Activated CD4-positive, alpha-beta T cell treated with anti-CD3 and anti-CD28 coated beads for 36 hours (primary cell): ENCODE measurements around the gene HES3. TPM values are rescaled to one million over a fixed set of nuclear protein-coding genes. Genes with fewer than 3 reads are reported as not detected.

ENCODE experiments used
- ATAC-seq: fragments of 200-7000 bp; cut with Tn5 transposase; one replicate; pipeline ENCODE4 v1.10.0; 2021; ENCODE audit warnings: mild to moderate bottlenecking, moderate library complexity
- CTCF ChIA-PET: fragments of 350-600 bp; sonication (Branson Sonifier 250); formaldehyde crosslinking; loops from one replicate; lab custom pipeline; 2021; ENCODE audit warnings: antibody characterized with exemption; lab: Charles Lee
- POLR2A ChIA-PET: fragments of 350-600 bp; sonication (Branson Sonifier 250); formaldehyde crosslinking; loops from one replicate; lab custom pipeline; 2021; ENCODE audit warnings: antibody characterized with exemption, inconsistent platforms; lab: Charles Lee
- DNase-seq: peaks from one replicate; pipeline ENCODE4 v3.0.0-alpha.2; 2020
- H3K27ac Mint-ChIP-seq: one replicate; pipeline ENCODE4 v1.8.0; 2021; ENCODE audit warnings: mixed read lengths
- H3K27me3 Mint-ChIP-seq: one replicate; pipeline ENCODE4 v1.8.0; 2021; ENCODE audit warnings: mixed read lengths
- H3K36me3 Mint-ChIP-seq: one replicate; pipeline ENCODE4 v1.8.0; 2021; ENCODE audit warnings: low read depth, mixed read lengths
- H3K4me1 Mint-ChIP-seq: one replicate; pipeline ENCODE4 v1.8.0; 2021; ENCODE audit warnings: mixed read lengths
- H3K4me3 Mint-ChIP-seq: one replicate; pipeline ENCODE4 v1.8.0; 2021; ENCODE audit warnings: mild to moderate bottlenecking, moderate library complexity, mixed read lengths
- H3K9me3 Mint-ChIP-seq: one replicate; pipeline ENCODE4 v1.8.0; 2021; ENCODE audit warnings: low read depth, mixed read lengths
- intact Hi-C, 2 experiments: fragments of 100-400 bp; cut with DNase I in 1 of 2; cut with micrococcal nuclease in 1 of 2; formaldehyde crosslinking; loops; one replicate each; pipeline versions ENCODE4 v1.14.2 to v1.15.1; 2022 to 2024; cut with DNase I, micrococcal nuclease
- total RNA-seq, 2 experiments: library from RNA; stranded (reverse); gene quantifications; one replicate each; pipeline ENCODE4 v1.2.3, GENCODE V29; 2021

The HES3 gene
- total RNA-seq, 2 experiments from 2014 or later, result not detected

GRCh38 chr1:6282577-6283270, 38.7 kb downstream of the HES3 start:
- DNase-seq (no peak), ATAC-seq (no peak)
- Mint-ChIP-seq H3K27me3 (no peaks in the 10 kb centered on the region), H3K36me3 (peaks cover 1% of the 10 kb centered on the region), H3K9me3 (no peaks in the 10 kb centered on the region), H3K4me3 (no peak overlapping the region), H3K27ac (no peak overlapping the region), H3K4me1 (no peaks in the 10 kb centered on the region)
- ChIA-PET CTCF (no interaction called here), POLR2A (no interaction called here)
- intact Hi-C loops, result no loop called here

- DNase-seq, result no peak
- no peak overlapping the region for H3K4me3 Mint-ChIP-seq
- CTCF ChIA-PET, result interaction anchor here (0.6 kb wide), 1 partner anchor 85 kb away, joined by 3 read pairs; no protein-coding TSS in a partner anchor
- no peak for ATAC-seq
- peaks cover 4% of the 10 kb centered on the region for H3K36me3 Mint-ChIP-seq
- H3K27ac Mint-ChIP-seq, result no peak overlapping the region
- H3K27me3 Mint-ChIP-seq, result no peaks in the 10 kb centered on the region
- intact Hi-C loops, result no loop called here
- no peaks in the 10 kb centered on the region for H3K4me1 Mint-ChIP-seq
- POLR2A ChIA-PET, result no interaction called here
- no peaks in the 10 kb centered on the region for H3K9me3 Mint-ChIP-seq
Observed at GRCh38 chr1:6285336-6285735, 41.4 kb downstream of the HES3 start.

GRCh38 chr1:6286266-6286665, 42.3 kb downstream of the HES3 start:
- Mint-ChIP-seq H3K9me3 (no peaks in the 10 kb centered on the region), H3K27ac (no peak overlapping the region), H3K4me1 (no peaks in the 10 kb centered on the region), H3K4me3 (no peak overlapping the region), H3K27me3 (no peaks in the 10 kb centered on the region), H3K36me3 (peaks cover 4% of the 10 kb centered on the region)
- intact Hi-C loops, result no loop called here
- DNase-seq (no peak), ATAC-seq (no peak)
- POLR2A ChIA-PET, result no interaction called here
- CTCF ChIA-PET, result interaction anchor here (0.6 kb wide), 1 partner anchor 86 kb away, joined by 3 read pairs; no protein-coding TSS in a partner anchor

- intact Hi-C loops, result no loop called here
- CTCF ChIA-PET, result interaction anchor here (1.1 kb wide), 1 partner anchor 12 kb away, joined by 3 read pairs; no protein-coding TSS in a partner anchor
- no peak overlapping the region for H3K4me3 Mint-ChIP-seq
- no peak for ATAC-seq
- no peak for DNase-seq
- no peaks in the 10 kb centered on the region for H3K27me3 Mint-ChIP-seq
- H3K4me1 Mint-ChIP-seq, result no peaks in the 10 kb centered on the region
- peaks cover 4% of the 10 kb centered on the region for H3K36me3 Mint-ChIP-seq
- POLR2A ChIA-PET, result no interaction called here
- H3K9me3 Mint-ChIP-seq, result no peaks in the 10 kb centered on the region
- H3K27ac Mint-ChIP-seq, result no peak overlapping the region
Observed at GRCh38 chr1:6287029-6287428, 43.0 kb downstream of the HES3 start.

GRCh38 chr1:6287431-6287886, 43.5 kb downstream of the HES3 start:
- no peak overlapping the region for H3K27ac Mint-ChIP-seq

GRCh38 chr1:6288026-6288425, 44.0 kb downstream of the HES3 start:
- POLR2A ChIA-PET, result no interaction called here
- CTCF ChIA-PET, result interaction anchor here (0.7 to 1.1 kb wide), 3 partner anchors 13 to 1193 kb away, joined by 3 to 6 read pairs (median 3); no protein-coding TSS in a partner anchor

More at GRCh38 chr1:6287431-6287886, 43.5 kb downstream of the HES3 start:
- no peaks in the 10 kb centered on the region for H3K27me3 Mint-ChIP-seq
- no peaks in the 10 kb centered on the region for H3K9me3 Mint-ChIP-seq
- no peak overlapping the region for H3K4me3 Mint-ChIP-seq
- POLR2A ChIA-PET, result no interaction called here
- intact Hi-C loops, result no loop called here
- DNase-seq (no peak), ATAC-seq (no peak)
- H3K4me1 Mint-ChIP-seq, result no peaks in the 10 kb centered on the region
- H3K36me3 Mint-ChIP-seq, result peaks cover 4% of the 10 kb centered on the region
- CTCF ChIA-PET, result interaction anchor here (0.7 to 1.1 kb wide), 3 partner anchors 13 to 1194 kb away, joined by 3 to 6 read pairs (median 3); no protein-coding TSS in a partner anchor

GRCh38 chr1:6288665-6289064, 44.7 kb downstream of the HES3 start:
- ChIA-PET CTCF (interaction anchor here (0.7 to 0.8 kb wide), 2 partner anchors 21 to 77 kb away, joined by 3 to 5 read pairs; no protein-coding TSS in a partner anchor), POLR2A (no interaction called here)
- intact Hi-C loops, result no loop called here
- Mint-ChIP-seq H3K27ac (no peak overlapping the region), H3K36me3 (peaks cover 6% of the 10 kb centered on the region), H3K9me3 (no peaks in the 10 kb centered on the region), H3K4me1 (no peaks in the 10 kb centered on the region), H3K27me3 (no peaks in the 10 kb centered on the region), H3K4me3 (no peak overlapping the region)
- no peak for DNase-seq
- no peak for ATAC-seq

More at GRCh38 chr1:6288026-6288425, 44.0 kb downstream of the HES3 start:
- Mint-ChIP-seq H3K4me3 (no peak overlapping the region), H3K27ac (no peak overlapping the region), H3K4me1 (no peaks in the 10 kb centered on the region), H3K9me3 (no peaks in the 10 kb centered on the region), H3K27me3 (no peaks in the 10 kb centered on the region), H3K36me3 (peaks cover 5% of the 10 kb centered on the region)
- DNase-seq (no peak), ATAC-seq (no peak)
- intact Hi-C loops, result no loop called here

- no peak overlapping the region for H3K4me3 Mint-ChIP-seq
- no peak for ATAC-seq
- peaks cover 15% of the 10 kb centered on the region for H3K36me3 Mint-ChIP-seq
- intact Hi-C loops, result no loop called here
- H3K9me3 Mint-ChIP-seq, result no peaks in the 10 kb centered on the region
- no peak for DNase-seq
- CTCF ChIA-PET, result no interaction called here
- H3K27me3 Mint-ChIP-seq, result no peaks in the 10 kb centered on the region
- H3K27ac Mint-ChIP-seq, result no peak overlapping the region
- POLR2A ChIA-PET, result interaction anchor here (0.8 kb wide), 1 partner anchor 1654 kb away, joined by 4 read pairs; no protein-coding TSS in a partner anchor
- no peaks in the 10 kb centered on the region for H3K4me1 Mint-ChIP-seq
Observed at GRCh38 chr1:6292102-6292501, 48.1 kb downstream of the HES3 start.

GRCh38 chr1:6294080-6294889, 50.3 kb downstream of the HES3 start:
- no peak for DNase-seq
- no peaks in the 10 kb centered on the region for H3K9me3 Mint-ChIP-seq
- no peaks in the 10 kb centered on the region for H3K27me3 Mint-ChIP-seq
- ATAC-seq, result no peak
- H3K4me3 Mint-ChIP-seq, result no peak overlapping the region
- H3K27ac Mint-ChIP-seq, result no peak overlapping the region
- H3K4me1 Mint-ChIP-seq, result no peaks in the 10 kb centered on the region
- POLR2A ChIA-PET, result no interaction called here
- H3K36me3 Mint-ChIP-seq, result peaks cover 11% of the 10 kb centered on the region
- intact Hi-C loops, result no loop called here
- CTCF ChIA-PET, result no interaction called here

- no peak overlapping the region for H3K27ac Mint-ChIP-seq
- no peaks in the 10 kb centered on the region for H3K27me3 Mint-ChIP-seq
- intact Hi-C loops, result no loop called here
- H3K4me1 Mint-ChIP-seq, result no peaks in the 10 kb centered on the region
- no peak overlapping the region for H3K4me3 Mint-ChIP-seq
- ChIA-PET CTCF (no interaction called here), POLR2A (no interaction called here)
- peaks cover 11% of the 10 kb centered on the region for H3K36me3 Mint-ChIP-seq
- ATAC-seq (no peak), DNase-seq (no peak)
- no peaks in the 10 kb centered on the region for H3K9me3 Mint-ChIP-seq
Observed at GRCh38 chr1:6294890-6295556, 51.0 kb downstream of the HES3 start.
